GM12878 (cell line): Measurements from ENCODE around the gene TANC1. TPM values are rescaled to one million over a fixed set of nuclear protein-coding genes. Genes with fewer than 3 reads are reported as not detected.

Experiments used
- ATAC-seq: fragments of 200-7000 bp; cut with Tn5 transposase; 3 replicates; pipeline ENCODE4 v1.9.1; 2020; ENCODE audit warnings: mild to moderate bottlenecking, moderate library complexity
- BruUV-seq: library from RNA; stranded (reverse); fragments of 400-500 nt; replicated peaks from 2 replicates; lab custom pipeline; 2021; lab: Mats Ljungman, UMichigan
- CTCF ChIA-PET: fragments of 300-600 bp; sonication (Branson Sonifier 250); formaldehyde crosslinking; extraction: SDS; loops from one replicate; lab custom pipeline; 2021; ENCODE audit warnings: inconsistent platforms; lab: Yijun Ruan, JAX
- POLR2A ChIA-PET: fragments of 350-600 bp; formaldehyde crosslinking; extraction: SDS; loops from one replicate; lab custom pipeline; 2021; ENCODE audit warnings: inconsistent platforms; lab: Charles Lee
- RAD21 ChIA-PET: fragments of 300-600 bp; sonication (Branson Sonifier 250); formaldehyde crosslinking; loops from one replicate; lab custom pipeline; 2023; ENCODE audit warnings: antibody characterized with exemption; ENCODE audit not compliant: unreplicated experiment; lab: Charles Lee
- SMC1A ChIA-PET: fragments of 300-600 bp; sonication (Branson Sonifier 250); formaldehyde crosslinking; loops from one replicate; lab custom pipeline; 2023; ENCODE audit not compliant: unreplicated experiment, uncharacterized antibody; lab: Charles Lee
- DNase-seq: peaks from one replicate; pipeline ENCODE4 v3.0.0-alpha.2; 2011; ENCODE audit warnings: low read depth, low spot score
- FAIRE-seq: peaks from 3 replicates; lab custom pipeline; 2011; peaks lifted over from hg19 to GRCh38; lab: Jason Lieb, UNC
- H2AFZ ChIP-seq: 2 replicates; pipeline ENCODE4 v1.6.0; 2011; ENCODE audit warnings: low read depth, low read length, control low read depth; ENCODE audit not compliant: control insufficient read depth
- H3K27ac ChIP-seq: 2 replicates; pipeline ENCODE4 v1.5.1; 2011; ENCODE audit warnings: control low read depth; ENCODE audit not compliant: control insufficient read depth, insufficient read depth
- H3K27me3 ChIP-seq, 2 experiments: replicated peaks in 1 of 2; 2 replicates each; pipeline versions ENCODE4 v1.6.0 to v1.6.1; 2011; ENCODE audit warnings: low read length in 1 of 2; ENCODE audit not compliant: control insufficient read depth in 2 of 2, insufficient read depth in 2 of 2
- H3K36me3 ChIP-seq, 2 experiments: 2 replicates each; pipeline ENCODE4 v1.5.1; 2011; ENCODE audit warnings: low read length in 1 of 2; ENCODE audit not compliant: control insufficient read depth in 2 of 2, insufficient read depth in 2 of 2
- H3K4me1 ChIP-seq: 2 replicates; pipeline ENCODE4 v1.6.1; 2011; ENCODE audit warnings: mild to moderate bottlenecking, low read length, moderate library complexity, mixed read lengths; ENCODE audit not compliant: control insufficient read depth, insufficient read depth
- H3K4me2 ChIP-seq: 2 replicates; pipeline ENCODE4 v1.6.0; 2011; ENCODE audit warnings: control low read depth; ENCODE audit not compliant: control insufficient read depth, insufficient read depth
- H3K4me3 ChIP-seq: fragments of 200-600 bp; sonication (generic); 2 replicates; pipeline ENCODE4 v1.5.1; 2016
- H3K79me2 ChIP-seq: 2 replicates; pipeline ENCODE4 v1.6.0; 2011; ENCODE audit warnings: low read length; ENCODE audit not compliant: control insufficient read depth, insufficient read depth
- H3K9ac ChIP-seq: 2 replicates; pipeline ENCODE4 v1.8.0; 2011; ENCODE audit warnings: low read length, control low read depth, mixed read lengths; ENCODE audit not compliant: control insufficient read depth, insufficient read depth
- H3K9me3 ChIP-seq: replicated peaks from 3 replicates; pipeline ENCODE4 v1.5.1; 2011; ENCODE audit warnings: mild to moderate bottlenecking, low read length; ENCODE audit not compliant: control insufficient read depth, insufficient read depth
- H4K20me1 ChIP-seq: 2 replicates; pipeline ENCODE4 v1.6.0; 2011; ENCODE audit not compliant: control insufficient read depth, insufficient read depth
- CEBPB ChIP-seq, 2 experiments: fragments of 150-350 bp in 1 of 2; IDR thresholded peaks; 2 replicates each; pipeline ENCODE4 v1.6.1; 2012 to 2014; ENCODE audit warnings: low read depth in 2 of 2, low read length in 2 of 2, borderline replicate concordance in 1 of 2, inconsistent platforms in 1 of 2
- EED ChIP-seq: sonication (generic); IDR thresholded peaks from 2 replicates; pipeline ENCODE4 v1.6.1; 2016; ENCODE audit warnings: antibody characterized with exemption, low read depth
- GABPA ChIP-seq: IDR thresholded peaks from 2 replicates; pipeline ENCODE4 v1.6.1; 2014; ENCODE audit warnings: antibody characterized with exemption, low read depth, mild to moderate bottlenecking, inconsistent platforms
- IRF5 ChIP-seq: fragments of 450-650 bp; IDR thresholded peaks from 2 replicates; pipeline ENCODE4 v1.6.1; 2017; ENCODE audit warnings: borderline replicate concordance
- JUND ChIP-seq: IDR thresholded peaks from 2 replicates; pipeline ENCODE4 v1.6.1; 2012; ENCODE audit warnings: low read depth, mild to moderate bottlenecking, low read length, improper control_type of control experiment, moderate library complexity
- KAT2A ChIP-seq: conservative IDR thresholded peaks from 2 replicates; pipeline ENCODE4 v1.6.1; 2011; ENCODE audit warnings: low read depth, low read length; ENCODE audit not compliant: control insufficient read depth
- PBX3 ChIP-seq: IDR thresholded peaks from 2 replicates; pipeline ENCODE4 v1.6.1; 2011; ENCODE audit warnings: mild to moderate bottlenecking, low read depth, low read length, moderate library complexity; ENCODE audit not compliant: insufficient replicate concordance
- RCOR1 ChIP-seq: conservative IDR thresholded peaks from 2 replicates; pipeline ENCODE4 v1.6.1; 2012; ENCODE audit warnings: low read depth, low read length, improper control_type of control experiment
- TAF1 ChIP-seq: IDR thresholded peaks from 2 replicates; pipeline ENCODE4 v1.6.1; 2011; ENCODE audit warnings: mild to moderate bottlenecking, low read depth, low read length, borderline replicate concordance
- USF1 ChIP-seq: IDR thresholded peaks from 2 replicates; pipeline ENCODE4 v1.6.1; 2011; ENCODE audit warnings: borderline replicate concordance, low read depth, mild to moderate bottlenecking, moderate library complexity, mixed read lengths, low read length; ENCODE audit not compliant: insufficient read depth; ENCODE audit errors: extremely low read length
- ZNF687 ChIP-seq: fragments of 450-650 bp; IDR thresholded peaks from 2 replicates; pipeline ENCODE4 v1.6.1; 2017; ENCODE audit warnings: mild to moderate bottlenecking, moderate library complexity
- ZSCAN29 ChIP-seq: fragments of 450-650 bp; IDR thresholded peaks from 2 replicates; pipeline ENCODE4 v1.6.1; 2017; ENCODE audit warnings: mild to moderate bottlenecking, moderate library complexity
- WGBS: methylation state at CpG from one replicate; pipeline ENCODE4 v1.1.6; 2016; ENCODE audit warnings: low lambda C conversion rate; ENCODE audit not compliant: insufficient replicate concordance, insufficient coverage; ENCODE audit errors: missing lambda C conversion rate; 5-methylcytosine and 5-hydroxymethylcytosine counted together
- in situ Hi-C: fragments of 300-500 bp; cut with MboI; formaldehyde crosslinking; loops from 9 replicates; pipeline ENCODE4 v1.14.3; 2018; ENCODE audit warnings: mixed read lengths
- intact Hi-C: fragments of 100-400 bp; cut with micrococcal nuclease; formaldehyde crosslinking; loops from one replicate; pipeline ENCODE4 v1.14.2; 2022; ENCODE audit not compliant: unreplicated experiment
- polyA plus RNA-seq, 11 experiments: library from polyadenylated mRNA; depleted of rRNA in 4 of 11; unstranded in 6 of 11; stranded (reverse) in 5 of 11; fragments of >200 nt; fragmentation: Nextera tagmentation in 4 of 11; fragmentation: Illumina TruSeq in 1 of 11; extraction: Ambion mirVana in 4 of 11; extraction: Trizol in 1 of 11; gene quantifications; 1 replicate in 1 of 11; 2 replicates in 10 of 11; pipeline versions ENCODE4 v1.2.1 to v1.2.3, GENCODE V29; 2011 to 2016; ENCODE audit warnings: inconsistent platforms in 2 of 11, missing spikeins in 2 of 11, low read depth in 1 of 11
- total RNA-seq, 4 experiments: library from RNA; depleted of rRNA in 3 of 4; stranded (reverse); fragments of >200 nt in 3 of 4; fragmentation: Illumina TruSeq in 1 of 4; extraction: Trizol in 1 of 4; gene quantifications; 2 replicates each; pipeline versions ENCODE4 v1.2.1 to v1.2.3, GENCODE V29; 2013 to 2021

TANC1 gene
- total and polyA plus RNA-seq, 10 of the 15 experiments (the other 5 are each of a cell fraction or from before 2014, with no cell fraction given), result 0.05 to 5.0 (median 0.34) TPM

GRCh38 chr2:158990397-158991214 lies 22.2 kb downstream of the TANC1 start:
- no peak for FAIRE-seq
- ATAC-seq, result no peak
- Histone ChIP-seq H3K9me3 (no peaks in the 10 kb centered on the region), H3K4me2 (no peak overlapping the region), H4K20me1 (no peaks in the 10 kb centered on the region), H3K27me3 (no peaks in the 10 kb centered on the region), H3K4me1 (peaks cover 3% of the 10 kb centered on the region), H3K4me3 (no peak overlapping the region), H3K36me3 (no peaks in the 10 kb centered on the region), H3K27ac (no peak overlapping the region), H3K79me2 (no peaks in the 10 kb centered on the region), H2AFZ (no peak overlapping the region), H3K9ac (no peak overlapping the region)
- SMC1A ChIA-PET, result no interaction called here
- RAD21 ChIA-PET, result no interaction called here
- BruUV-seq, result no TSS peak
- intact Hi-C loops, result no loop called here
- TF ChIP-seq IRF5 (no peak), TAF1 (no peak), KAT2A (no peak), GABPA (no peak), ZNF687 (no peak), PBX3 (no peak), USF1 (no peak), RCOR1 (no peak), JUND (no peak), EED (no peak), ZSCAN29 (no peak), CEBPB (IDR thresholded peaks at IDR 0.05; ENCODE audit: borderline replicate concordance in 1 of 2, low read depth in 2 of 2, low read length in 2 of 2) (no peak)
- 77% methylated on average over 5 of the region's 6 CpGs for WGBS
- POLR2A ChIA-PET, result no interaction called here
- in situ Hi-C loops, result no loop called here
- CTCF ChIA-PET, result no interaction called here
- DNase-seq, result no peak
